PFSK-1 (cell line): ENCODE data around the gene OPCML.

Source experiments
- FOXP2 ChIP-seq: optimal IDR thresholded peaks from 2 replicates; pipeline ENCODE3; 2011; ENCODE audit warnings: borderline replicate concordance, control low read depth, inconsistent platforms; ENCODE audit not compliant: insufficient read depth; ENCODE audit errors: extremely low read length, extremely low read depth
- POLR2AphosphoS5 ChIP-seq: IDR thresholded peaks from 2 replicates; pipeline ENCODE4 v1.6.1; 2012; ENCODE audit warnings: low read depth, mild to moderate bottlenecking, control low read depth, low read length, moderate library complexity
- REST ChIP-seq, 2 experiments: IDR thresholded peaks; 2 replicates each; pipeline versions ENCODE4 v1.6.1 to v1.8.0; 2011 to 2012; ENCODE audit warnings: low read depth in 2 of 2, low read length in 2 of 2, control low read depth in 1 of 2, inconsistent platforms in 1 of 2, mild to moderate bottlenecking in 1 of 2, moderate library complexity in 1 of 2; ENCODE audit not compliant: insufficient read depth in 1 of 2
- SIN3A ChIP-seq: IDR thresholded peaks from 2 replicates; pipeline ENCODE4 v1.6.1; 2012; ENCODE audit warnings: mild to moderate bottlenecking, low read length, moderate library complexity, borderline replicate concordance; ENCODE audit not compliant: insufficient read depth
- TAF1 ChIP-seq: IDR thresholded peaks from 2 replicates; pipeline ENCODE4 v1.6.1; 2012; ENCODE audit warnings: low read length, control low read depth, borderline replicate concordance; ENCODE audit not compliant: insufficient read depth

OPCML gene

GRCh38 chr11:133277886-133278285 lies 254.4 kb downstream of the OPCML start:
- no peak for TF ChIP-seq REST (IDR thresholded peaks at IDR 0.05; ENCODE audit: insufficient read depth in 1 of 2, low read depth in 2 of 2, low read length in 2 of 2)
- TF ChIP-seq POLR2AphosphoS5, result no peak
- no peak for TF ChIP-seq TAF1
- TF ChIP-seq FOXP2, result no peak
- TF ChIP-seq SIN3A, result no peak

GRCh38 chr11:133271871-133272776 lies 260.2 kb downstream of the OPCML start:
- no peak for TF ChIP-seq POLR2AphosphoS5

- TF ChIP-seq FOXP2, result no peak
- no peak for TF ChIP-seq TAF1
- no peak for TF ChIP-seq SIN3A
- TF ChIP-seq REST (IDR thresholded peaks at IDR 0.05; ENCODE audit: insufficient read depth in 1 of 2, low read depth in 2 of 2, low read length in 2 of 2), result no peak
- TF ChIP-seq POLR2AphosphoS5, result no peak
These were observed 261.1 kb downstream of the OPCML start for GRCh38 chr11:133271206-133271605.

GRCh38 chr11:133269267-133269666 lies 263.0 kb downstream of the OPCML start:
- no peak for TF ChIP-seq TAF1
- TF ChIP-seq SIN3A, result no peak
- TF ChIP-seq REST (IDR thresholded peaks at IDR 0.05; ENCODE audit: insufficient read depth in 1 of 2, low read depth in 2 of 2, low read length in 2 of 2), result no peak

GRCh38 chr11:133266986-133267385 lies 265.3 kb downstream of the OPCML start:
- no peak for TF ChIP-seq TAF1
- TF ChIP-seq SIN3A, result no peak

GRCh38 chr11:133265530-133266035 lies 266.7 kb downstream of the OPCML start:
- TF ChIP-seq SIN3A, result no peak

GRCh38 chr11:133263332-133263731 lies 269.0 kb downstream of the OPCML start:
- no peak for TF ChIP-seq SIN3A
- TF ChIP-seq REST (IDR thresholded peaks at IDR 0.05; ENCODE audit: insufficient read depth in 1 of 2, low read depth in 2 of 2, low read length in 2 of 2), result no peak
- no peak for TF ChIP-seq FOXP2
- no peak for TF ChIP-seq POLR2AphosphoS5
- TF ChIP-seq TAF1, result no peak
